H9 (cell line): ENCODE results near the gene GPR156. TPM values are rescaled to one million over a fixed set of nuclear protein-coding genes. Genes with fewer than 3 reads are reported as not detected.

Experiments
- DNase-seq: peaks from one replicate; pipeline ENCODE4 v3.0.0-alpha.2; 2017
- H2AFZ ChIP-seq: one replicate; pipeline ENCODE4 v1.6.1; 2013; ENCODE audit warnings: mild to moderate bottlenecking, low read length, control low read depth, moderate library complexity
- H2AK5ac ChIP-seq: 2 replicates; pipeline ENCODE4 v1.6.1; 2013; ENCODE audit warnings: low read length, control low read depth, mixed read lengths; ENCODE audit not compliant: insufficient read length
- H2BK120ac ChIP-seq: one replicate; pipeline ENCODE4 v1.6.1; 2013; ENCODE audit warnings: low read depth, mild to moderate bottlenecking, low read length, control low read depth, inconsistent platforms; ENCODE audit not compliant: poor library complexity, severe bottlenecking
- H2BK12ac ChIP-seq: 2 replicates; pipeline ENCODE4 v1.6.1; 2013; ENCODE audit warnings: low read length, control low read depth, mixed read lengths, low read depth; ENCODE audit not compliant: insufficient read length
- H2BK15ac ChIP-seq: 2 replicates; pipeline ENCODE4 v1.6.1; 2013; ENCODE audit warnings: low read depth, low read length, control low read depth
- H2BK20ac ChIP-seq: one replicate; pipeline ENCODE4 v1.6.1; 2013; ENCODE audit warnings: low read depth, mild to moderate bottlenecking, low read length, control low read depth, inconsistent platforms; ENCODE audit not compliant: poor library complexity, severe bottlenecking
- H2BK5ac ChIP-seq: 2 replicates; pipeline ENCODE4 v1.6.1; 2013; ENCODE audit warnings: low read length, control low read depth, mixed read lengths; ENCODE audit not compliant: insufficient read length
- H3K14ac ChIP-seq: 2 replicates; pipeline ENCODE4 v1.6.1; 2013; ENCODE audit warnings: low read length, control low read depth; ENCODE audit not compliant: insufficient read depth
- H3K18ac ChIP-seq: 2 replicates; pipeline ENCODE4 v1.6.1; 2013; ENCODE audit warnings: low read depth, mild to moderate bottlenecking, mixed read lengths, low read length, control low read depth; ENCODE audit not compliant: insufficient read length
- H3K23ac ChIP-seq: 2 replicates; pipeline ENCODE4 v1.6.1; 2013; ENCODE audit warnings: low read length, control low read depth, mixed read lengths, low read depth; ENCODE audit not compliant: insufficient read length
- H3K23me2 ChIP-seq: 2 replicates; pipeline ENCODE4 v1.6.1; 2013; ENCODE audit warnings: low read depth, mild to moderate bottlenecking, mixed read lengths, low read length, control low read depth; ENCODE audit not compliant: insufficient read length, poor library complexity, severe bottlenecking
- H3K27ac ChIP-seq: 2 replicates; pipeline ENCODE4 v1.5.1; 2013; ENCODE audit warnings: low read length, control low read depth, mixed read lengths, low read depth; ENCODE audit not compliant: insufficient read length
- H3K27me3 ChIP-seq: 2 replicates; pipeline ENCODE4 v1.6.1; 2013; ENCODE audit warnings: low read length, control low read depth, inconsistent platforms; ENCODE audit not compliant: insufficient read depth
- H3K4ac ChIP-seq: 2 replicates; pipeline ENCODE4 v1.6.1; 2013; ENCODE audit warnings: low read depth, mild to moderate bottlenecking, control low read depth, inconsistent platforms, low read length, moderate library complexity
- H3K4me1 ChIP-seq: 2 replicates; pipeline ENCODE4 v1.6.1; 2013; ENCODE audit warnings: low read length, control low read depth, inconsistent platforms; ENCODE audit not compliant: insufficient read depth
- H3K4me2 ChIP-seq: 2 replicates; pipeline ENCODE4 v1.6.1; 2013; ENCODE audit warnings: low read length, control low read depth, mixed read lengths; ENCODE audit not compliant: insufficient read length, insufficient read depth
- H3K56ac ChIP-seq: 2 replicates; pipeline ENCODE4 v1.6.1; 2013; ENCODE audit warnings: low read depth, mild to moderate bottlenecking, mixed read lengths, low read length, control low read depth; ENCODE audit not compliant: insufficient read length
- H3K79me1 ChIP-seq: 2 replicates; pipeline ENCODE4 v1.6.1; 2013; ENCODE audit warnings: low read depth, mild to moderate bottlenecking, moderate library complexity, low read length, control low read depth, inconsistent platforms; ENCODE audit not compliant: insufficient read depth, poor library complexity, severe bottlenecking
- H3K79me2 ChIP-seq: 2 replicates; pipeline ENCODE4 v1.6.1; 2013; ENCODE audit warnings: low read length, control low read depth, inconsistent platforms; ENCODE audit not compliant: insufficient read depth
- H3K9ac ChIP-seq: 2 replicates; pipeline ENCODE4 v1.6.1; 2013; ENCODE audit warnings: low read length, control low read depth, mixed read lengths; ENCODE audit not compliant: insufficient read length; ENCODE audit errors: extremely low read depth
- H3K9me3 ChIP-seq: one replicate; pipeline ENCODE4 v1.6.1; 2013; ENCODE audit warnings: low read depth, low read length, inconsistent platforms; ENCODE audit not compliant: control insufficient read depth
- H3T11ph ChIP-seq: one replicate; pipeline ENCODE4 v1.6.1; 2013; ENCODE audit warnings: mild to moderate bottlenecking, low read length, control low read depth, inconsistent platforms
- H4K20me1 ChIP-seq: one replicate; pipeline ENCODE4 v1.6.1; 2013; ENCODE audit not compliant: control insufficient read depth, insufficient read length, insufficient read depth
- H4K5ac ChIP-seq: 2 replicates; pipeline ENCODE4 v1.6.1; 2013; ENCODE audit warnings: low read depth, mild to moderate bottlenecking, mixed read lengths, low read length, control low read depth; ENCODE audit not compliant: insufficient read length
- H4K8ac ChIP-seq: replicated peaks from 2 replicates; pipeline ENCODE4 v1.6.1; 2013; ENCODE audit warnings: low read length, control low read depth, mixed read lengths, low read depth; ENCODE audit not compliant: insufficient read length
- H4K91ac ChIP-seq: 2 replicates; pipeline ENCODE4 v1.6.1; 2013; ENCODE audit warnings: low read depth, mild to moderate bottlenecking, moderate library complexity, mixed read lengths, low read length, control low read depth; ENCODE audit not compliant: insufficient read length
- H3K27ac Mint-ChIP-seq, 3 experiments: 2 replicates in 2 of 3; 3 replicates in 1 of 3; pipeline ENCODE4 v1.8.0; 2020 to 2021; ENCODE audit warnings: mixed read lengths in 3 of 3, mild to moderate bottlenecking in 1 of 3, moderate library complexity in 1 of 3
- H3K27me3 Mint-ChIP-seq: 2 replicates; pipeline ENCODE4 v1.8.0; 2021; ENCODE audit warnings: low read depth, mild to moderate bottlenecking, moderate library complexity, mixed read lengths
- H3K36me3 Mint-ChIP-seq, 3 experiments: 2 replicates in 2 of 3; 3 replicates in 1 of 3; pipeline ENCODE4 v1.8.0; 2020 to 2021; ENCODE audit warnings: low read depth in 3 of 3, mixed read lengths in 3 of 3; ENCODE audit not compliant: insufficient read depth in 1 of 3
- H3K4me1 Mint-ChIP-seq, 2 experiments: 2 replicates each; pipeline ENCODE4 v1.8.0; 2020; ENCODE audit warnings: mixed read lengths in 2 of 2
- H3K4me3 Mint-ChIP-seq, 2 experiments: 2 replicates in 1 of 2; 3 replicates in 1 of 2; pipeline ENCODE4 v1.8.0; 2020 to 2021; ENCODE audit warnings: mild to moderate bottlenecking in 2 of 2, mixed read lengths in 2 of 2, moderate library complexity in 1 of 2
- H3K9me3 Mint-ChIP-seq, 2 experiments: 2 replicates in 1 of 2; 3 replicates in 1 of 2; pipeline ENCODE4 v1.8.0; 2020; ENCODE audit warnings: mild to moderate bottlenecking in 2 of 2, mixed read lengths in 2 of 2, moderate library complexity in 1 of 2
- CTCF ChIP-seq: fragments of 200-600 bp; sonication (generic); conservative IDR thresholded peaks from 3 replicates; pipeline ENCODE4 v1.8.0; 2021; ENCODE audit warnings: antibody characterized with exemption, mild to moderate bottlenecking
- WGBS: extraction: QIAGEN DNeasy Blood & Tissue Kit; methylation state at CpG from one replicate; pipeline ENCODE4 v1.1.7; 2013; ENCODE audit warnings: missing lambda C conversion rate, low lambda C conversion rate, mixed read lengths; ENCODE audit not compliant: insufficient read length; ENCODE audit errors: extremely low coverage; 5-methylcytosine and 5-hydroxymethylcytosine counted together
- total RNA-seq: library from RNA; stranded (reverse); gene quantifications from 2 replicates; pipeline ENCODE4 v1.2.1, GENCODE V29; 2021

GPR156 gene
- total RNA-seq, 1 experiment from 2014 or later, result 1.8 TPM

- H2BK12ac ChIP-seq, result no peak overlapping the region
Observed at GRCh38 chr3:120163026-120163425, 122.0 kb downstream of the GPR156 start.

More at GRCh38 chr3:120163026-120163425, 122.0 kb downstream of the GPR156 start:
- Histone ChIP-seq H3K23me2 (no peaks in the 10 kb centered on the region), H2BK20ac (no peak overlapping the region), H3K14ac (no peak overlapping the region), H2BK5ac (no peak overlapping the region), H3K56ac (no peak overlapping the region), H3K9me3 (no peaks in the 10 kb centered on the region), H3K79me1 (no peaks in the 10 kb centered on the region), H3K4ac (no peak overlapping the region), H3K27ac (no peak overlapping the region), H3K23ac (no peak overlapping the region), H3K27me3 (no peaks in the 10 kb centered on the region), H2BK120ac (no peak overlapping the region), H2BK15ac (no peak overlapping the region), H3K4me2 (no peak overlapping the region), H3K9ac (no peak overlapping the region), H2AFZ (no peak overlapping the region), H3K4me1 (no peaks in the 10 kb centered on the region; the same call in 1 of the 2 replicates), H4K91ac (no peak overlapping the region), H4K20me1 (no peaks in the 10 kb centered on the region), H3T11ph (no peak overlapping the region), H4K5ac (no peak overlapping the region), H3K79me2 (no peaks in the 10 kb centered on the region), H2AK5ac (no peak overlapping the region), H3K18ac (no peak overlapping the region), H4K8ac (no peak overlapping the region)
- no peak for TF ChIP-seq CTCF
- no peaks in the 10 kb centered on the region; the same call in 1 of the 2 replicates for H3K27me3 Mint-ChIP-seq
- no peaks in the 10 kb centered on the region for H3K9me3 Mint-ChIP-seq
- H3K4me1 Mint-ChIP-seq, result no peaks in the 10 kb centered on the region
- no peak for DNase-seq
- H3K27ac Mint-ChIP-seq, result no peak overlapping the region
- no peak overlapping the region for H3K4me3 Mint-ChIP-seq
- H3K36me3 Mint-ChIP-seq, result no peaks in the 10 kb centered on the region
- no CpG with 5 or more reads among the region's 4 CpGs for WGBS
